Hindlimb muscle (tissue), 1 donor: ENCODE data around the gene ARVCF. TPM values are rescaled to one million over a fixed set of nuclear protein-coding genes. Genes with fewer than 3 reads are reported as not detected.
"Not testable (repeated sequence)": the region's sequence is repeated elsewhere in the genome, so short reads cannot be mapped to it uniquely, and the experiment has no call there.

Experiments used
- DNase-seq: peaks from one replicate; pipeline ENCODE4 v3.0.0-alpha.2; 2013
- polyA plus RNA-seq: library from polyadenylated mRNA; unstranded; fragments of 120-200 nt; gene quantifications from one replicate; pipeline ENCODE4 v1.2.1, GENCODE V29; 2013; ENCODE audit not compliant: insufficient read length

The ARVCF gene
- polyA plus RNA-seq, 1 donor = 134 TPM

DNA sequence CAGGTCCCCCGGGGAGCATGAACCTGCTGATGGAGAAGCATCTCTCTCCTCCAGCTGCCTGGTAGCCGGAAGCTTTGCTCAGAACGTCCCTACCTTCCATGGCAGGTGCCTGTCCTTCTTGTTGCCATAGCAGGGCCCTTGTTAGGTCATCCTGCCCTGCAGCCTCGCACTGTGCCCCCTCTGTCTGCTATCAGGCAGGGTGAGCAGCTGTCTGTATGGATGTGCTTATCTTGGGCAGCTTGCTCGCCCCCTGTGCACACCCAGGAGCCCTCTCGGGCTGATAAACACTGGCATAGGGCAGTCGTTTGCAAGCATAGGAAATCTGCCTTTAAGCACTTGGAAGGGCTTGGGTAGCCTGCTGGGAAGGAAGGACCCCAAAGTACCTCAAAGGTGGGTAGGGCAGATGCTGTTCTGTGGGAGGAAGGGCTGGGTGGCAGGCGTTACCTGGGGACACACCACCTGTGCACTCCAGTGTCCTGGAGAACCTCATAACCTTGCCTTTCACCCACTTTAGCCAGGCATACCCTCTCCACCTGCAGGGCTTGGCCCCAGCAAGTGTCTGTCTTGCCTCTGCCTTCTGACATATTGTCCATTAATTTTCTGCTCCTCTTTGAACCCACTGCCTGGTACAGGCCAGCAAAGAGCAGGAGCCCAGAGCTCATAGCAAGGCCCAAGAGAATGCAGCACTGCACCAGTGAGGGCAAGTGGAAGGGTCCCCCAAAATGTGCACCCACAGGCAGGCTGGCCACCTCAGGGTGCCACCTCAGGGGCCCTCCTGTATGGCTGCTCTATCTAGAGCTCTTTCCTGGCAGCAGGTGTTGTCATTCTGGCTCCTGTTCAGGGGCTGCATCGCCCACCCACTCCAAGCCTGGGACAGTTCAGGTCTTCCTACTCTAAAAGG lies 83.0 kb downstream of the ARVCF start:
- DNase-seq = no peak

DNA sequence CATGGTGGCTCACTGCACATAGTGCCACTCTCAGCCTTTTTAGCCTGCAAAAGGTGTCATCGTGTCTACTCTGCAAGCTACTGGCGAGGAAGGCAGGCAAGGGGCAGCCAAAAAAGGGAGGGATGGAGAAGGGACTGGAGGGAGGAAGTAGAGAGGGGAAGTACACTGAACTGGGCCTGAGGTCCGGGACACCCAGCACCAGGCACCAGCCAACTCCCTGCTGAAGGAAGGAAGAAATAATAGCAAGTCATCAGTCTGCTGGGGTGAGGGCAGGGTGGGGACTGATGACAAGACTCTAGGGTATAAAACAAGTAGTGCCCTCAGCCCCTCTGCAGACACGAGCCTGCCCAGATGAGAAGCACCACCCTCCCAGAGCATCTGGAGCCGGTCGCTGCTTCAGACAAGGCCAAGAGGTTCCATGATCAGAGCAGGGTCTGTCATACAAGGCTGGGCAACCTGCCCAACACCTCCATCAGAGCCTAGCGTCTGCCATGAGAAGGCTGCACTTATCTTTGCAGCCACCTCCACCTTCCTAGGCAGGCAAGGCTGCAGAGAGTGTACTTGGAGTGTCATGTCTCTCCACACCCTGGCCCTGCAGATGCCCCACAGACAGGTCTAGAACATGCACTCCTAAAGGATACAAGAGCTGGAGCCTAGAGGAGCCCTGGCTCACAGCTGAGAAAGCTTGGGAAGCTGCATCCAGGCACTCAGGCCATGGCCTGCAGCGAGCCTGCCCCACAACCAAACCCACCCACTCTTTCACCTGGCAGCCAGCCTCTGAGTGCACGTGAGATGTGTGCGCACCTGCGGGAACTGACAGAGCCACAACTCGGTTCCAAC lies 84.0 kb downstream of the ARVCF start:
- no peak for DNase-seq

DNA sequence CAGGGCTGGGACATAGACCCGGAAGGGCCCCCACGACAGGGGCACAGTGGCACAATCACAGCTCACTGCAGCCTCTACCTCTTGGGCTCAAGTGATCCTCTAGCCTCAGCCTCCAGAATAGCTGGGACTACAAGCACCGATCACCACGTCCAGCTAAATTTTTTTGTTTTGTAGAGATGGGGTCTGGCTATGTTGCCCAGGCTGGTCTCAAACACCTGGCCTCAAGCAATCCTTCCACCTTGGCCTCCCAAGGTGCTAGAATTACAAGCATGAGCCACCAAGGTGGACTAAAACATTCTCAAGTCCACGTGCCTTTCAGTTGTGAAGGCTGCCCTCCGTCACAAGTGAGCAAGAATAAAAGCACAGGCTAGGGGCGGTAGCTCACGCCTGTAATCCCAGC lies 85.1 kb downstream of the ARVCF start:
- DNase-seq = no peak

DNA sequence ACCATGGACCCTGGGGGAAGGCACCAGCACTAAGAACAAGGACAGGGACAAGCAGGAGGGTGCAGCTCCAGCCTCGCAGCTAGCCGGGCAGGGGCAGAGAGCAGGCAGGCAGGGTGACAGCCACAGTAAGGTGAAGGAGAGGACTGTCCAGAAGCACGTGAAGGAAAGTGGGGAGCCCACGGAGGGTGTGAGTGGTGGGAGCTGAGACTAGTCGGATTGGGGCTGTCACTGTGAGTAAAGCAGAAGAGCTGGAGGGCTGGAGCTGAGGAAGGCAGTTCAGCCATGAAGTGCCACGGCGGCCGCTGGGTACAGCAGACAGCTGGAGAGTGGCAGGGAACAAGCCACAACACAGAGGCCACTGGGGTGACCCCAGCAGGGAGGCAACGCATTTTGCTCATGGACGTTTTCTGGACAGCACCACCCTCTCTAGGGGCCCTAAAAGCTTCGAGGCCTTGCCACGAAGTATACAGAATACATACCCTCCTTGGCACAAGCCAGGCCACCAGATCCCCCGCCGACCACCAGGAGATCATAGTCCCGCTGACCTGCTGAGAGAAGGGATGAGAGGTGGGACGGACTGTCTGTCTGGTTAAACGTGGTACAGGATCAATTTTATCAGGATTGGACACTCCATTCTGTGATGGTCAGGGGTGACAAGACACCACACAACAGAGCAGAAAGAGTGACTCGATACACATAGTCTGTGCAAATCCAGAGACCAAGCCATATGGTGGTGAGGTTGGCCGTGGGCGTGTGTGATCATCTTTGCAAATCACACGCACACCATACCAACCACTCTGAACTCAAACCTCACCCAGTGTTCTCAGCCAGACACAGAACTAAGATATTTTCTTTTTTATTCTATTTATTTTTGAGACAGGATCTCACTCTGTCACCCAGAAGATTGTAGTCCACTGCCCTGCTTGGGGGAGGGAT lies 85.8 kb downstream of the ARVCF start:
- DNase-seq = no peak

DNA sequence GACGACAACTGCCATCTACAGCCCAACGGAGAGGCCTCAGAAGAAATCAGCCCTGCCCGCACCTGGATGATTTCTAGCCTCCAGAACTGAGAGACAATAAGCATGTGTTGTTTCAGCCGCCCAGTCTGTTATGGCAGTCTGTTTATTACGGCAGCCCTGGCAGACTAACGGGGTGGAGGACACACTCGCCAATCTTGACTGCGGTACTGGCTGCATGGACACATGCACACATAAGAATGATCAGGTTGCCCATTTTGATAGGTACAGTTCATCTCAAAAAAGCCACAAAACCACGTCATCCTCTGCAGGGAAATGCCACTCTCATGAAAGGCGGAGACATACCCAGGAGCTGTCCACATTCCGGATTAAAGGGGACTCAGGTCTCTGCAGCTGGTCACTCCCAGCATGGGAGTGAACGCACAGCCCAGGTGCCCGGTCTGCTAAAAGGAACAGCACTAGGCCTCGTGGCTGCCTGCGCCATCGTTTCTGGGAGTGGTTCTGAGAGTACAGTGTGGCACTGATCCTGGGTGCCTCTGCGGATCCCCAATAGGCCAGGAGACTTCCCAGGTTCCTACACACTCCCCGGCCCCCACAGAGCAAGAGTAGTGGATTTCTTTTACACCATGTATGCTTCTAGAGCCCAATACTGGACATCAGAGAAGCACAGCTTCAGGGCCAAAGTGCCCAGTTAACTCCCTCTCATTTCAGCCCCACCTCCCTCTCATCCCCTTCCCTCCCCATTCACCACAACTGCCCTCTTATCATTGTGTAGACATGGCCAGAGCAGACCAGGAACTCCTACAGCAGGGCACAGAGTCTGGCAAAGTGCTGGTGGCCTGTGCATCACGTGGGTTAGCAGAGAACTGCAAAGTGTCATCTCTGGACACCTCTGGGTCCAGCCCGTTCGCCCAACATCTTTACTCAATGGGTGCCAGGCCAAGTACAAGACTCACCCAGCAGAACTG lies 86.8 kb downstream of the ARVCF start:
- no peak for DNase-seq

DNA sequence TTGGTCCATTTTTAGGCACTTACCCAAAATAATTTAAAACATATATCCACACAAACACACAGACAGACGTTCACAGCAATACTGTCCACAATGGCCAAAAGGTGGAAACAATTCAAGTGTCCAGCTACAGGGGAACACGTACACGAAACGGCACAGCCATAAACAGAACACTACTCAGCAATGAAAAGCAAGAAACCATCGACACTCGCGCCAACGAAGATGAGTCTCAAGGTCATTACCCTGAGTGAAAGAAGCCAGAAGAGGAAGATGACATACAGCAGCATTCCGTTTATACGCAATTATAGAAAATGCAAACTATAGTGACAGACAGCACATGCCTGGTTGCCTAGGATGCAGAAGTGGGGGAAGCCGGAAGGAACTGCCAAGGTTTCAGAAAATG lies 88.4 kb downstream of the ARVCF start:
- DNase-seq = no peak

DNA sequence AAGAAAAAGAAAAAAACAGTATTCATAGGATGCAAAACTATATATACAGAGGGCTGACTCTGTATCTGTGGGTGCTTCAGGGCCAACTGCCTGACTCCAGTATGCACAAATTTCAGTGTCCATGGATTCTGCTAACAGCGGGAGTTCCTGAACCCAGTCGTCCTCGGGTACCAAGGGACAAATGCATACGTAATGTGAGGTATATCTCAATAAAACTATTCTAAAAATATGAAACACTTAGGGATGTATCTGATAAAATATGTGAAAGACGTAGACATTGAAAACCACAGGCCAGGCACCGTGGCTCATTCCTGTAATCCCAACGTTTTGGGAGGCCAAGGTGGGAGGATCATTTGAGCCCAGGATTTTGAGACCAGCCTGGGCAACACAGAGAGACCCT lies 88.9 kb downstream of the ARVCF start:
- no peak for DNase-seq

DNA sequence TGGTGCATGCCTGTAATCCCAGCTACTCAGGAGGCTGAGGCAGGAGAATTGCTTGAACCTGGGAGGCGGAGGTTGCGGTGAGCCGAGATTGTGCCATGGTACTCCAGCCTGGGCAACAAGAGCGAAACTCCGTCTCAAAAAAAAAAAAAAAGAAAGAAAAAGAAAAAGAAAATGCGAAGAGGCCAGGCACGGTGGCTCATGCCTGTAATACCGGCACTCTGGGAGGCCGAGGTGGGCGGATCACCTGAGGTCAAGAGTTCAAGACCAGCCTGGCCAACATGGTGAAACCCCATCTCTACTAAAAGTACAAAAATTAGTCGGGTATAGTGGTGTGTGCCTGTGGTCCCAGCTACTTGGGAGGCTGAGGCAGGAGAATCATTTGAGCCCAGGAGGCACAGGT lies 90.6 kb downstream of the ARVCF start:
- not testable (repeated sequence) for DNase-seq

DNA sequence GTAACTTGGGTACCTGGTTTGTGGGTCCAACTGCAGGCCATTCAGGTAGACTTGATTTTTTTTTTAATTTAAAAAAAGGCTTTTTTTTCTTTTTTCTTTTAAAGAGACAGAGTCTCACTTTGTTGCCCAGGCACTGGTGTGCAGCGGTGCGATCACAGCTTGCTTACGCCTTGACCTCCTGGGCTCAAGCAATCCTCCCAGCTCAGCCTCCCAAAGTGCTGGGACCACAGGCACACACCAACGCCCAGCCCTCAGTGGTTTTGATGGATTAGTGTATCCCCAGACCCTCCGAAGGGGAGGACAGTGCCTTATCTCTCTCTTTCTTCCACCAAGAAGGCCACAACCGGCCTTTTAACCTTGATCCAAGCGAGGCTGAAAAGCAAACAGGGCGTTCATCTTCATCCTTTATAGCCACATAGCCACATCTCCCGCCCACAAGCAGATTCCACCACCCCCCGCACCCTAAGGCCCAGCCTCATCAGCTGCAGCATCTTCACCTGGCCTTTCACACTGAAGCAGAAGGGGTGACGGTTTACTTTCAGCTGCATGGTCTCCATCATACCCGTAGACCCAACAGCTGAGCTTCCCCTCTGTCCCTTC lies 92.6 kb downstream of the ARVCF start:
- DNase-seq = no peak

DNA sequence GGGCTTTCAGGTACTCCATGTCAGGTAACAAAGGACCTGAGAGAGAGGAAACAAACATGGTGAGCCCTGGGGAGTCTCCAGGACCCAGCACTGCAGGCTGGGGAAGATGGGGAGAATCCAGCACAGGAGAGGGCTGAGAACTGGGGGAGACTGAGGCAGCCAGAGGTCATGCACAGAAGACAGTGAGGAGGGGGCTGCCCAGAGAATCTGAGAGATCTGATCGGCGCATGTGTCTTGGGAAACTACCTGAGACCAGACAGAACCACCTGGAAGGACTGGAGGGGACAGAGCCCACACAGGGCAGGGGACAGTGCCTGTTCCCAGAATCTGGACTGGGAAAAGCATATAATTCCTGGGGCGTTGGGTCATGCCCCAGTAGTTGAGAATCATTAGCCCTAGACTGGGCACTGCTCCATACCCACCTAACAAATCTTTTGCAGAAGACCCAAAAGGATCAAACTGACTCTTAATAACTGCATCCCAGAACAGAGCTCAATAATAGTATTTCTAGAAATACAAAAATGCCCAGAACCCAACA lies 95.0 kb downstream of the ARVCF start:
- DNase-seq = no peak

Other genes starting within 250 kb of the ARVCF start
- gene GNB1L, start 161.9 kb downstream of the ARVCF start, polyA plus RNA-seq = 4.3 TPM
- gene RTL10, start 161.9 kb downstream of the ARVCF start, polyA plus RNA-seq = 16.7 TPM
- gene COMT, start 75.1 kb downstream of the ARVCF start, polyA plus RNA-seq = 99.6 TPM
- gene TXNRD2, start 75.0 kb downstream of the ARVCF start, polyA plus RNA-seq = 22.9 TPM
- 12.6 TPM for gene TANGO2, start 4.3 kb upstream of the ARVCF start, polyA plus RNA-seq
- gene DGCR8, start 63.4 kb upstream of the ARVCF start, polyA plus RNA-seq = 45.3 TPM
- gene RANBP1, start 99.3 kb upstream of the ARVCF start, polyA plus RNA-seq = 98.6 TPM
- gene TRMT2A, start 100.4 kb upstream of the ARVCF start, polyA plus RNA-seq = 50.7 TPM
- gene ZDHHC8, start 115.0 kb upstream of the ARVCF start, polyA plus RNA-seq = 48.7 TPM
- 1.8 TPM for gene CCDC188, start 134.2 kb upstream of the ARVCF start, polyA plus RNA-seq